ENCODE measurements around the gene HCCS. TPM values are rescaled to one million over a fixed set of nuclear protein-coding genes. Genes with fewer than 3 reads are reported as not detected.

The HCCS gene
- total and polyA plus RNA-seq, 4 experiments from 2014 or later = 12.8 to 30.4 (median 21.0) TPM

- no peaks in the 10 kb centered on the region for H3K27me3 ChIP-seq (ENCODE audit: insufficient read depth, low read length)
- no peak overlapping the region for H3K27ac ChIP-seq (ENCODE audit: low read depth, low read length)
- no peak overlapping the region for H3K27ac Mint-ChIP-seq
- H3K4me1 Mint-ChIP-seq = no peaks in the 10 kb centered on the region
- H3K9me3 Mint-ChIP-seq = no peaks in the 10 kb centered on the region
- intact Hi-C loops (cut with micrococcal nuclease) = no loop called here
- H3K9me3 ChIP-seq (ENCODE audit: control insufficient read depth in 1 of 2, low read length in 2 of 2) = no peaks in the 10 kb centered on the region
- no peaks in the 10 kb centered on the region for H3K36me3 ChIP-seq (ENCODE audit: insufficient read depth, low read length)
- H3K27me3 Mint-ChIP-seq = peaks cover 1 to 2% of the 10 kb centered on the region in 2 donors
- H3K4me1 ChIP-seq (ENCODE audit: insufficient read depth, low read length) = no peaks in the 10 kb centered on the region
- no peaks in the 10 kb centered on the region for H3K36me3 Mint-ChIP-seq
- H3K4me3 Mint-ChIP-seq = no peak overlapping the region
- CTCF ChIA-PET (ENCODE audit: partially characterized antibody) = no interaction called here
- POLR2A ChIA-PET (ENCODE audit: partially characterized antibody) = no interaction called here
- H3K4me3 ChIP-seq (ENCODE audit: low read length in 2 of 2) = no peak overlapping the region
- no peak for DNase-seq
Observed at GRCh38 chrX:11164433-11164832, 53.3 kb downstream of the HCCS start.

- Histone ChIP-seq H3K4me3 (ENCODE audit: low read length in 2 of 2) (no peak overlapping the region), H3K36me3 (ENCODE audit: insufficient read depth, low read length) (no peaks in the 10 kb centered on the region), H3K27ac (ENCODE audit: low read depth, low read length) (no peak overlapping the region), H3K27me3 (ENCODE audit: insufficient read depth, low read length) (no peaks in the 10 kb centered on the region), H3K9me3 (ENCODE audit: control insufficient read depth in 1 of 2, low read length in 2 of 2) (no peaks in the 10 kb centered on the region), H3K4me1 (ENCODE audit: insufficient read depth, low read length) (no peaks in the 10 kb centered on the region)
- ChIA-PET CTCF (ENCODE audit: partially characterized antibody) (no interaction called here), POLR2A (ENCODE audit: partially characterized antibody) (no interaction called here)
- H3K4me3 Mint-ChIP-seq = no peak overlapping the region
- no peaks in the 10 kb centered on the region for H3K36me3 Mint-ChIP-seq
- H3K4me1 Mint-ChIP-seq = no peaks in the 10 kb centered on the region
- no peak for DNase-seq
- H3K9me3 Mint-ChIP-seq = peaks cover 0 to 3% (median 0%) of the 10 kb centered on the region in 8 donors
- no peak overlapping the region for H3K27ac Mint-ChIP-seq
- H3K27me3 Mint-ChIP-seq = peaks cover 1 to 5% of the 10 kb centered on the region in 2 donors
- intact Hi-C loops (cut with micrococcal nuclease) = no loop called here
Observed at GRCh38 chrX:11171956-11172355, 60.8 kb downstream of the HCCS start.

DNA sequence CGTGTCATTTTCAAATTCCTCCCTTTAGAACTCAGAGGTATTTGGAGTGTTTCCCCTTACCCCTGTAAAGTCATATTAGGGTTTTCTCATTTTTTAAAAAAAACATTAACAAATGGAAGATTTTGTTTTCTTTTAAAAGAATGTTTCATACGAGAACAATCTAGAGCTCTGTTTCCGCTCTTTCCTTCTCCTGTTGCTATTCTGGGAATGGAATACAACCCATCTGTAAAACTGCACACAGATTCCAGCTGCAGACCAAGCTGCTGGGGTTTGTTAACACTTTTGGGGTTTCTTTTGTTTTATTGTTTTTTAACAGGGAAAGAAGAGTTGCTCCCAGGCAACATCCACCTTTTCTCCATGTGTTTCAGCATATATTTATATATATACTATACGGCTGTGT is 61.3 kb downstream of the HCCS start:
- Histone ChIP-seq H3K27ac (ENCODE audit: low read depth, low read length) (no peak overlapping the region), H3K9me3 (ENCODE audit: control insufficient read depth in 1 of 2, low read length in 2 of 2) (no peaks in the 10 kb centered on the region), H3K4me1 (ENCODE audit: insufficient read depth, low read length) (no peaks in the 10 kb centered on the region), H3K4me3 (ENCODE audit: low read length in 2 of 2) (no peak overlapping the region), H3K27me3 (ENCODE audit: insufficient read depth, low read length) (no peaks in the 10 kb centered on the region), H3K36me3 (ENCODE audit: insufficient read depth, low read length) (no peaks in the 10 kb centered on the region)
- intact Hi-C loops (cut with micrococcal nuclease) = no loop called here
- H3K9me3 Mint-ChIP-seq = peaks cover 0 to 3% (median 0%) of the 10 kb centered on the region in 8 donors
- no peak overlapping the region for H3K4me3 Mint-ChIP-seq
- POLR2A ChIA-PET (ENCODE audit: partially characterized antibody) = no interaction called here
- no peaks in the 10 kb centered on the region for H3K36me3 Mint-ChIP-seq
- H3K27me3 Mint-ChIP-seq = peaks cover 0 to 5% of the 10 kb centered on the region in 2 donors
- H3K27ac Mint-ChIP-seq = no peak overlapping the region
- DNase-seq = no peak
- no peaks in the 10 kb centered on the region for H3K4me1 Mint-ChIP-seq
- CTCF ChIA-PET (ENCODE audit: partially characterized antibody) = no interaction called here

Other genes with a start within 250 kb of the HCCS start
- gene AMELX, start 182.1 kb downstream of the HCCS start, total RNA-seq = not detected
- not detected for gene AMELX, start 182.1 kb downstream of the HCCS start, polyA plus RNA-seq

Measured in CD4-positive, alpha-beta memory T cell (primary cell).